Gastroesophageal sphincter (tissue), 3 donors: ENCODE data around the gene TP53AIP1.

ENCODE experiments used
- EP300 ChIP-seq: sonication (generic); formaldehyde crosslinking; IDR thresholded peaks from one replicate; pipeline ENCODE4 v1.6.1; 2017; ENCODE audit warnings: antibody characterized with exemption, mild to moderate bottlenecking
- POLR2A ChIP-seq, 2 donors: fragments of 450-650 bp; IDR thresholded peaks; one replicate each; pipeline ENCODE4 v1.6.1; 2017; ENCODE audit warnings: antibody characterized with exemption in 2 of 2, mild to moderate bottlenecking in 2 of 2, moderate library complexity in 1 of 2
- POLR2AphosphoS5 ChIP-seq: sonication (generic); formaldehyde crosslinking; IDR thresholded peaks from one replicate; pipeline ENCODE4 v1.6.1; 2017; ENCODE audit warnings: antibody characterized with exemption
- TF ChIP-seq, protein P1 (sequence below), 4 experiments: fragments of 200-600 bp in 2 of 4; fragments of 450-650 bp in 2 of 4; sonication (generic) in 1 of 4; IDR thresholded peaks; one replicate each; pipeline ENCODE4 v1.5.1; 2017 to 2019; ENCODE audit warnings: antibody characterized with exemption in 4 of 4, mild to moderate bottlenecking in 2 of 4, moderate library complexity in 2 of 4

DNA sequence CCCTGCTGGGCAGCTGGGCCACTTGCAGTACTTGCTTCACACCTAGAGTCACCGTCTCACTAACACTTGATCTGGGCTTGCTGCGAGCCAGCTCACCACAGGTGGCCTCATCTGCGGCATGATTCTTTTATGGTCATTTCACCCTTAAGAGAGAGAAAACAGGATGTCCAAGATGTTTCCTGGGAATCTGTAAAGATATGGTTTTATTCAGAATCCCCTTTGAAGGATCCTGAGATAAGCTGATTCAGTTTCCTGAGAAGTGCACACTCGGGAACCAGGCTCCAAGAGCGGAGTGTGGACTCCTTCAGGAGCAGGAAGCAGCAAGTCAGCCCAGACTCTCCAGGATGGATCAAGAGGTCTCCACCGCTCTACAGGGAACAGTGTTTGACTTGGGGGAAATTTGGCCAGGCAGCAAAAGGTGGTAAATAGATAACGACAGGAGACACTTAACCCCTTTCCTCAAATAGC lies 21.8 kb upstream of the TP53AIP1 start:
- TF ChIP-seq, protein P1, sequence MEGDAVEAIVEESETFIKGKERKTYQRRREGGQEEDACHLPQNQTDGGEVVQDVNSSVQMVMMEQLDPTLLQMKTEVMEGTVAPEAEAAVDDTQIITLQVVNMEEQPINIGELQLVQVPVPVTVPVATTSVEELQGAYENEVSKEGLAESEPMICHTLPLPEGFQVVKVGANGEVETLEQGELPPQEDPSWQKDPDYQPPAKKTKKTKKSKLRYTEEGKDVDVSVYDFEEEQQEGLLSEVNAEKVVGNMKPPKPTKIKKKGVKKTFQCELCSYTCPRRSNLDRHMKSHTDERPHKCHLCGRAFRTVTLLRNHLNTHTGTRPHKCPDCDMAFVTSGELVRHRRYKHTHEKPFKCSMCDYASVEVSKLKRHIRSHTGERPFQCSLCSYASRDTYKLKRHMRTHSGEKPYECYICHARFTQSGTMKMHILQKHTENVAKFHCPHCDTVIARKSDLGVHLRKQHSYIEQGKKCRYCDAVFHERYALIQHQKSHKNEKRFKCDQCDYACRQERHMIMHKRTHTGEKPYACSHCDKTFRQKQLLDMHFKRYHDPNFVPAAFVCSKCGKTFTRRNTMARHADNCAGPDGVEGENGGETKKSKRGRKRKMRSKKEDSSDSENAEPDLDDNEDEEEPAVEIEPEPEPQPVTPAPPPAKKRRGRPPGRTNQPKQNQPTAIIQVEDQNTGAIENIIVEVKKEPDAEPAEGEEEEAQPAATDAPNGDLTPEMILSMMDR (IDR thresholded peaks at IDR 0.05) = no peak
- TF ChIP-seq EP300 = no peak
- TF ChIP-seq POLR2A (IDR thresholded peaks at IDR 0.05) = no peak
- TF ChIP-seq POLR2AphosphoS5 = no peak
